ENCODE results near the gene VPREB3. TPM values are rescaled to one million over a fixed set of nuclear protein-coding genes. Genes with fewer than 3 reads are reported as not detected.

The VPREB3 gene
- total and polyA plus RNA-seq, 5 experiments from 2014 or later = 0.80 to 3.3 (median 1.4) TPM; not detected in 1

Other genes with a start within 250 kb of the VPREB3 start
- not detected for gene IGLL1, start 174.1 kb downstream of the VPREB3 start, total RNA-seq
- gene IGLL1, start 174.1 kb downstream of the VPREB3 start, polyA plus RNA-seq = not detected
- 1 to 10 TPM; 1.5 to 1.8 TPM for gene DRICH1, start 122.1 kb downstream of the VPREB3 start, total RNA-seq
- not detected for gene DRICH1, start 122.1 kb downstream of the VPREB3 start, polyA plus RNA-seq
- 10 to 100 TPM; 12.3 to 15.2 TPM for gene RGL4, start 63.4 kb downstream of the VPREB3 start, total RNA-seq
- 100 to 1,000 TPM in 2 of 3 donors, 10 to 100 TPM in 1; 90.7 to 115 (median 110) TPM for gene RGL4, start 63.4 kb downstream of the VPREB3 start, polyA plus RNA-seq
- gene ZNF70, start 3.3 kb downstream of the VPREB3 start, total RNA-seq = 1 to 10 TPM; 6.9 to 7.0 TPM
- under 1 TPM; 0.20 to 0.57 (median 0.47) TPM for gene ZNF70, start 3.3 kb downstream of the VPREB3 start, polyA plus RNA-seq
- 1 to 10 TPM; 4.1 to 5.4 TPM for gene C22orf15, start 8.6 kb upstream of the VPREB3 start, total RNA-seq
- 1 to 10 TPM in 1 of 3 donors, under 1 TPM in 2; 0.42 to 1.7 (median 0.81) TPM for gene C22orf15, start 8.6 kb upstream of the VPREB3 start, polyA plus RNA-seq
- 10 to 100 TPM; 44.3 to 47.4 TPM for gene CHCHD10, start 13.5 kb upstream of the VPREB3 start, total RNA-seq
- 10 to 100 TPM; 26.1 to 37.6 (median 36.0) TPM for gene CHCHD10, start 13.5 kb upstream of the VPREB3 start, polyA plus RNA-seq
- 1 to 10 TPM; 3.8 TPM for gene MMP11, start 18.4 kb upstream of the VPREB3 start, total RNA-seq
- 1 to 10 TPM; 2.1 to 6.5 (median 2.8) TPM for gene MMP11, start 18.4 kb upstream of the VPREB3 start, polyA plus RNA-seq
- gene SMARCB1, start 32.5 kb upstream of the VPREB3 start, total RNA-seq = 10 to 100 TPM; 52.9 to 55.5 TPM
- 10 to 100 TPM; 33.3 to 45.0 (median 35.0) TPM for gene SMARCB1, start 32.5 kb upstream of the VPREB3 start, polyA plus RNA-seq
- 1 to 10 TPM; 1.7 to 2.0 TPM for gene DERL3, start 84.6 kb upstream of the VPREB3 start, total RNA-seq
- not detected for gene DERL3, start 84.6 kb upstream of the VPREB3 start, polyA plus RNA-seq
- 10 to 100 TPM; 22.7 to 23.6 TPM for gene SLC2A11, start 103.5 kb upstream of the VPREB3 start, total RNA-seq
- 1 to 10 TPM; 3.6 to 8.5 (median 6.3) TPM for gene SLC2A11, start 103.5 kb upstream of the VPREB3 start, polyA plus RNA-seq
- gene MIF, start 140.0 kb upstream of the VPREB3 start, total RNA-seq = 100 to 1,000 TPM; 206 to 208 TPM
- 1,000 to 10,000 TPM; 1,088 to 1,264 (median 1,247) TPM for gene MIF, start 140.0 kb upstream of the VPREB3 start, polyA plus RNA-seq
- gene GSTT2B, start 206.8 kb upstream of the VPREB3 start, total RNA-seq = not detected
- not detected for gene GSTT2B, start 206.8 kb upstream of the VPREB3 start, polyA plus RNA-seq
- not detected for gene DDTL, start 212.5 kb upstream of the VPREB3 start, total RNA-seq
- gene DDTL, start 212.5 kb upstream of the VPREB3 start, polyA plus RNA-seq = 1 to 10 TPM in 2 of 3 donors, under 1 TPM in 1; 0.58 to 1.6 (median 1.3) TPM
- gene DDT, start 220.0 kb upstream of the VPREB3 start, total RNA-seq = 100 to 1,000 TPM in 1 of 2 experiments, 10 to 100 TPM in 1; 92.7 to 108 TPM
- 100 to 1,000 TPM; 111 to 152 (median 133) TPM for gene DDT, start 220.0 kb upstream of the VPREB3 start, polyA plus RNA-seq
- gene GSTT2, start 225.7 kb upstream of the VPREB3 start, total RNA-seq = not detected
- gene GSTT2, start 225.7 kb upstream of the VPREB3 start, polyA plus RNA-seq = not detected

All from naive thymus-derived CD8-positive, alpha-beta T cell (primary cell).